Measurements from ENCODE around the gene RBX1.
A peak's percentile ranks its signal among the peaks of the same experiment; 100 is the strongest.
"Not testable (repeated sequence)": the region's sequence is repeated elsewhere in the genome, so short reads cannot be mapped to it uniquely, and the experiment has no call there.

Gene RBX1

GRCh38 chr22:40950962-40951794, at the start of gene RBX1:
RBX1 (plus strand) TSS chr22:40951378; CDS start chr22:40951399, 21 bp downstream.
- Histone ChIP-seq H3K27me3 (replicated peaks) (no peaks in the 10 kb centered on the region), H3K4me3 (ENCODE audit: low read depth, low read length) (peak within 1 kb of the TSS; percentile 96), H3K36me3 (replicated peaks) (peaks cover 3% of the 10 kb centered on the region), H3K27ac (peak within 1 kb of the TSS; percentile 98)
- in situ Hi-C loops (cut with HindIII; ENCODE audit: low pct_ligation_motif_present, low sequenced_read_pairs) = no loop called here
- peak; percentile 98 for DNase-seq
- TF ChIP-seq CTCF (IDR thresholded peaks at IDR 0.05; ENCODE audit: low read depth, low read length, missing control alignments) = no peak

GRCh38 chr22:40904101-40904500, 47.1 kb upstream of the RBX1 start:
- no peak for DNase-seq
- no peak for TF ChIP-seq CTCF (IDR thresholded peaks at IDR 0.05; ENCODE audit: low read depth, low read length, missing control alignments)
- no peak overlapping the region for H3K27ac ChIP-seq
- H3K36me3 ChIP-seq (replicated peaks) = peaks cover under 1% of the 10 kb centered on the region
- H3K4me3 ChIP-seq (ENCODE audit: low read depth, low read length) = no peak overlapping the region
- in situ Hi-C loops (cut with HindIII; ENCODE audit: low pct_ligation_motif_present, low sequenced_read_pairs) = no loop called here
- no peaks in the 10 kb centered on the region for H3K27me3 ChIP-seq (replicated peaks)

- no peak for DNase-seq
- no peak overlapping the region for H3K4me3 ChIP-seq (ENCODE audit: low read depth, low read length)
- TF ChIP-seq CTCF (IDR thresholded peaks at IDR 0.05; ENCODE audit: low read depth, low read length, missing control alignments) = no peak
- H3K27ac ChIP-seq = no peak overlapping the region
- peaks cover 4% of the 10 kb centered on the region for H3K36me3 ChIP-seq (replicated peaks)
- H3K27me3 ChIP-seq (replicated peaks) = no peaks in the 10 kb centered on the region
- in situ Hi-C loops (cut with HindIII; ENCODE audit: low pct_ligation_motif_present, low sequenced_read_pairs) = no loop called here
Measured at GRCh38 chr22:40908895-40909294, 42.3 kb upstream of the RBX1 start.

- no peak for TF ChIP-seq CTCF (IDR thresholded peaks at IDR 0.05; ENCODE audit: low read depth, low read length, missing control alignments)
- no peak overlapping the region for H3K27ac ChIP-seq
- peak; percentile 9 for DNase-seq
- peaks cover 6% of the 10 kb centered on the region for H3K36me3 ChIP-seq (replicated peaks)
- in situ Hi-C loops (cut with HindIII; ENCODE audit: low pct_ligation_motif_present, low sequenced_read_pairs) = no loop called here
- H3K4me3 ChIP-seq (ENCODE audit: low read depth, low read length) = no peak overlapping the region
- H3K27me3 ChIP-seq (replicated peaks) = no peaks in the 10 kb centered on the region
Measured at GRCh38 chr22:40911772-40912171, 39.4 kb upstream of the RBX1 start.

GRCh38 chr22:40912987-40913386, 38.2 kb upstream of the RBX1 start:
- H3K4me3 ChIP-seq (ENCODE audit: low read depth, low read length); H3K36me3 ChIP-seq (replicated peaks); H3K27ac ChIP-seq; H3K27me3 ChIP-seq (replicated peaks); DNase-seq; in situ Hi-C loops (cut with HindIII; ENCODE audit: low pct_ligation_motif_present, low sequenced_read_pairs): not testable (repeated sequence)

- peaks cover 12% of the 10 kb centered on the region for H3K36me3 ChIP-seq (replicated peaks)
- in situ Hi-C loops (cut with HindIII; ENCODE audit: low pct_ligation_motif_present, low sequenced_read_pairs) = no loop called here
- no peak overlapping the region for H3K4me3 ChIP-seq (ENCODE audit: low read depth, low read length)
- no peak for TF ChIP-seq CTCF (IDR thresholded peaks at IDR 0.05; ENCODE audit: low read depth, low read length, missing control alignments)
- H3K27me3 ChIP-seq (replicated peaks) = no peaks in the 10 kb centered on the region
- H3K27ac ChIP-seq = no peak overlapping the region
- DNase-seq = no peak
Measured at GRCh38 chr22:40919446-40919845, 31.7 kb upstream of the RBX1 start.
